A549 treated with ZK216348 at 1 μM for 4 hours (cell line): ENCODE results near the gene FOXI2. TPM values are rescaled to one million over a fixed set of nuclear protein-coding genes. Genes with fewer than 3 reads are reported as not detected.

Experiments used
- total RNA-seq: library from RNA; stranded (reverse); fragments of 200-300 nt; extraction: Qiagen RNA extraction; gene quantifications from 5 replicates; pipeline ENCODE4 v1.2.3, GENCODE V29; 2022; ENCODE audit warnings: low read depth

FOXI2 gene
- not detected in 5 replicates for total RNA-seq

DNA sequence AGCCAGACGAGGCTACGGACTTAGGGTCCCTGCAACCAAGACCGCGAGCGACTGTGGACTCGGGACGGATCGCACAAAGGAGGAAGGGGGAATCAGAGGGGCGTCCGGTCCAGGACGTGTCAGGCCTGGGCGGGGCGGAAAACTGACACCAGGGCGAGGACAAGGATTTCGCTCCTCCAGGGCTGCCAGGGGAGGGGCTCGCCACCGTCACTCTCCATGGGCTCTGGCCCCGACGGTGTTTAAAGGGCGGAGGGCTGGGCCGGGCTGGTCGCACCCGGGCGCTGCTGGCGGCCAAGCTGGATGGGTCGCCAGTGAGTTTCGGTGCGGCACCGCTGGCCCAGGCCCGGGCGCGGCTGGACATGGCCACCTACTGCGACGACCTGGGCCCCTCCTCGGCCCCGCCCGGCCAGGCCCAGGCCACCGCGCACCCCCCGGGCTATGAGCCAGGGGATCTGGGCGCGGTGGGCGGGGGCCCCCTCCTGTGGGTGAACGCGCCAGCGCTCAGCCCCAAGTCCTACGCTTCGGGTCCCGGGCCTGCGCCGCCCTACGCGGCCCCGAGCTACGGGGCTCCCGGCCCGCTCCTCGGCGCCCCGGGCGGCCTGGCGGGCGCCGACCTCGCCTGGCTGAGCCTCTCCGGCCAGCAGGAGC lies at the start of gene FOXI2:
Gene FOXI2, plus strand, starts transcription at position 271 of the 648 bp plus-strand sequence. Its CDS starts 89 bp downstream, at position 360.

Other genes with a start within 250 kb of the FOXI2 start
- gene NPS, start 187.9 kb upstream of the FOXI2 start, total RNA-seq, result not detected in 5 replicates
- not detected in 5 replicates for gene CLRN3, start 155.8 kb downstream of the FOXI2 start, total RNA-seq
- gene PTPRE, start 169.9 kb downstream of the FOXI2 start, total RNA-seq, result 2.5 to 5.5 TPM (median 4.0 TPM) in 5 replicates